Sigmoid colon (tissue), 7 donors: ENCODE data around the gene XKR3. TPM values are rescaled to one million over a fixed set of nuclear protein-coding genes. Genes with fewer than 3 reads are reported as not detected.
"Not testable (repeated sequence)": the region's sequence is repeated elsewhere in the genome, so short reads cannot be mapped to it uniquely, and the experiment has no call there.

Source experiments
- DNase-seq: peaks from one replicate; pipeline ENCODE4 v3.0.0-alpha.2; 2019
- H3K27ac ChIP-seq, 4 donors: fragments of 200-600 bp; sonication (generic); one replicate each; pipeline ENCODE4 v1.5.1; 2016 to 2019; ENCODE audit warnings: mild to moderate bottlenecking in 1 of 4
- H3K27me3 ChIP-seq, 3 donors: fragments of 200-600 bp; sonication (generic); one replicate each; pipeline ENCODE4 v1.5.1; 2019; ENCODE audit warnings: mild to moderate bottlenecking in 1 of 3
- H3K36me3 ChIP-seq, 4 donors: fragments of 200-600 bp; sonication (generic); one replicate each; pipeline ENCODE4 v1.5.1; 2016 to 2019
- H3K4me1 ChIP-seq, 4 donors: fragments of 200-600 bp; sonication (generic); one replicate each; pipeline ENCODE4 v1.5.1; 2017 to 2019
- H3K4me3 ChIP-seq, 4 donors: fragments of 200-600 bp; sonication (generic); one replicate each; pipeline ENCODE4 v1.5.1; 2017 to 2019; ENCODE audit warnings: mild to moderate bottlenecking in 2 of 4, moderate library complexity in 1 of 4
- H3K9me3 ChIP-seq, 4 donors: fragments of 200-600 bp in 3 of 4; sonication (generic) in 3 of 4; one replicate each; pipeline versions ENCODE4 v1.5.1 to v1.6.1; 2013 to 2019
- EP300 ChIP-seq, 4 donors: sonication (generic); formaldehyde crosslinking; IDR thresholded peaks; one replicate each; pipeline ENCODE4 v1.6.1; 2017; ENCODE audit warnings: antibody characterized with exemption in 4 of 4
- POLR2A ChIP-seq, 2 donors: fragments of 450-650 bp; IDR thresholded peaks; one replicate each; pipeline ENCODE4 v1.6.1; 2016; ENCODE audit warnings: antibody characterized with exemption in 2 of 2, mild to moderate bottlenecking in 2 of 2, moderate library complexity in 2 of 2
- POLR2AphosphoS5 ChIP-seq, 4 donors: sonication (generic); formaldehyde crosslinking; IDR thresholded peaks; one replicate each; pipeline ENCODE4 v1.6.1; 2017; ENCODE audit warnings: antibody characterized with exemption in 4 of 4
- WGBS, 2 donors: extraction: QIAGEN DNeasy Blood & Tissue Kit; methylation state at CpG; one replicate each; pipeline ENCODE4 v1.1.7; 2013; 5-methylcytosine and 5-hydroxymethylcytosine counted together
- intact Hi-C: fragments of 100-400 bp; cut with DNase I; formaldehyde crosslinking; loops from one replicate; pipeline ENCODE4 v1.15.1; 2023
- polyA plus RNA-seq, 3 donors: library from polyadenylated mRNA; stranded (reverse); fragments of 200-250 nt; gene quantifications; one replicate each; pipeline ENCODE4 v1.2.3, GENCODE V29; 2013
- total RNA-seq, 4 donors: library from RNA; depleted of rRNA; stranded (reverse); fragments of >200 nt; gene quantifications; one replicate each; pipeline ENCODE4 v1.1.0, GENCODE V29; 2016
- TF ChIP-seq, protein P1 (sequence below), 4 experiments: fragments of 450-650 bp in 3 of 4; fragments of 200-600 bp in 1 of 4; IDR thresholded peaks; one replicate each; pipeline ENCODE4 v1.5.1; 2016 to 2019; ENCODE audit warnings: antibody characterized with exemption in 4 of 4, mild to moderate bottlenecking in 3 of 4, moderate library complexity in 2 of 4
- donor health status: healthy with polysubstance abuse.
- donor health status: Bipolar disorder and iron deficiency.
- donor health status: healthy.

Gene XKR3
- total and polyA plus RNA-seq, 7 donors: 0.60 TPM; not detected in 6

DNA sequence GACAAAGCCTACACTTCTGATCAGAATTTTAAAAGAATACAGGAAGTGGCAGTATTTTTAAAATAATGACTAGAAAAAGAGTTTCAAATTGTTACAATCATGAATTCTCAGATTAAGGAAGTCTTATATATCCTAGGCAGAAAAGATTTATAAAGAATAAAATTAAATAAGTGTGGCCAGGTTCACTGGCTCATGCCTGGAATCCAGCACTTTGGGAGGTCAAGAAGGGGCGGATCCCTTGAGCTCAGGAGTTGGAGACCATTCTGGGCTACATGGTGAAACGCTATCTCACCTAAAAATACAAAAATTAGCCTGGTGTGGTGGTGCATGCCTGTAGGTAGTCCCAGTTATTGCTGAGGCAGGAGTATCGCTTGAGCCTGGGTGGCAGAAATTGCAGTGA is 24.1 kb downstream of the XKR3 start:
- intact Hi-C loops: no loop called here

GRCh38 chr22:16800358-16800757 is 24.9 kb downstream of the XKR3 start:
- Histone ChIP-seq H3K9me3 (no peaks in the 10 kb centered on the region), H3K27ac (no peak overlapping the region), H3K4me3 (no peak overlapping the region), H3K36me3 (no peaks in the 10 kb centered on the region), H3K27me3 (no peaks in the 10 kb centered on the region), H3K4me1 (no peaks in the 10 kb centered on the region)
- WGBS, 2 donors: 94 to 99% methylated on average over 1 of the region's 1 CpG
- no peak for TF ChIP-seq POLR2A (IDR thresholded peaks at IDR 0.05)
- TF ChIP-seq EP300 (IDR thresholded peaks at IDR 0.05): no peak
- no peak for TF ChIP-seq POLR2AphosphoS5 (IDR thresholded peaks at IDR 0.05)
- TF ChIP-seq, protein P1, sequence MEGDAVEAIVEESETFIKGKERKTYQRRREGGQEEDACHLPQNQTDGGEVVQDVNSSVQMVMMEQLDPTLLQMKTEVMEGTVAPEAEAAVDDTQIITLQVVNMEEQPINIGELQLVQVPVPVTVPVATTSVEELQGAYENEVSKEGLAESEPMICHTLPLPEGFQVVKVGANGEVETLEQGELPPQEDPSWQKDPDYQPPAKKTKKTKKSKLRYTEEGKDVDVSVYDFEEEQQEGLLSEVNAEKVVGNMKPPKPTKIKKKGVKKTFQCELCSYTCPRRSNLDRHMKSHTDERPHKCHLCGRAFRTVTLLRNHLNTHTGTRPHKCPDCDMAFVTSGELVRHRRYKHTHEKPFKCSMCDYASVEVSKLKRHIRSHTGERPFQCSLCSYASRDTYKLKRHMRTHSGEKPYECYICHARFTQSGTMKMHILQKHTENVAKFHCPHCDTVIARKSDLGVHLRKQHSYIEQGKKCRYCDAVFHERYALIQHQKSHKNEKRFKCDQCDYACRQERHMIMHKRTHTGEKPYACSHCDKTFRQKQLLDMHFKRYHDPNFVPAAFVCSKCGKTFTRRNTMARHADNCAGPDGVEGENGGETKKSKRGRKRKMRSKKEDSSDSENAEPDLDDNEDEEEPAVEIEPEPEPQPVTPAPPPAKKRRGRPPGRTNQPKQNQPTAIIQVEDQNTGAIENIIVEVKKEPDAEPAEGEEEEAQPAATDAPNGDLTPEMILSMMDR (IDR thresholded peaks at IDR 0.05): no peak
- intact Hi-C loops: no loop called here
- DNase-seq: no peak

More for the DNA sequence above, 24.1 kb downstream of the XKR3 start:
- no peaks in the 10 kb centered on the region for H3K36me3 ChIP-seq
- no peak overlapping the region for H3K27ac ChIP-seq
- H3K4me1 ChIP-seq: no peaks in the 10 kb centered on the region
- H3K27me3 ChIP-seq: no peaks in the 10 kb centered on the region
- DNase-seq: no peak
- no peaks in the 10 kb centered on the region for H3K9me3 ChIP-seq
- WGBS, 2 donors: 72 to 92% methylated on average over 3 of the region's 3 CpGs
- no peak overlapping the region for H3K4me3 ChIP-seq
- TF ChIP-seq POLR2A (IDR thresholded peaks at IDR 0.05) (no peak), EP300 (IDR thresholded peaks at IDR 0.05) (no peak), POLR2AphosphoS5 (IDR thresholded peaks at IDR 0.05) (no peak)
- TF ChIP-seq, protein P1 (IDR thresholded peaks at IDR 0.05): no peak

GRCh38 chr22:16795504-16795903 is 29.7 kb downstream of the XKR3 start:
- H3K27me3 ChIP-seq, H3K36me3 ChIP-seq, intact Hi-C loops, H3K4me3 ChIP-seq, DNase-seq, H3K4me1 ChIP-seq, H3K9me3 ChIP-seq, H3K27ac ChIP-seq: not testable (repeated sequence)
- 79 to 91% methylated on average over 1 of the region's 1 CpG for whole genome bisulfite sequencing, 2 donors

- no peaks in the 10 kb centered on the region for H3K27me3 ChIP-seq
- no peaks in the 10 kb centered on the region for H3K36me3 ChIP-seq
- intact Hi-C loops: no loop called here
- WGBS, 2 donors: 91 to 100% methylated on average over 1 of the region's 1 CpG
- DNase-seq: no peak
- no peak overlapping the region for H3K27ac ChIP-seq
- no peaks in the 10 kb centered on the region for H3K4me1 ChIP-seq
- peaks cover 0 to 2% (median 0%) of the 10 kb centered on the region in 4 donors for H3K9me3 ChIP-seq
- TF ChIP-seq POLR2AphosphoS5 (IDR thresholded peaks at IDR 0.05): no peak
- no peak for TF ChIP-seq EP300 (IDR thresholded peaks at IDR 0.05)
- TF ChIP-seq, protein P1 (IDR thresholded peaks at IDR 0.05): no peak
- TF ChIP-seq POLR2A (IDR thresholded peaks at IDR 0.05): no peak
- no peak overlapping the region for H3K4me3 ChIP-seq
Measured at GRCh38 chr22:16793831-16794230, 31.4 kb downstream of the XKR3 start.

GRCh38 chr22:16789860-16790493 is 35.2 kb downstream of the XKR3 start:
- Histone ChIP-seq H3K27ac (no peak overlapping the region), H3K36me3 (no peaks in the 10 kb centered on the region), H3K27me3 (no peaks in the 10 kb centered on the region), H3K4me1 (no peaks in the 10 kb centered on the region), H3K9me3 (peaks cover 0 to 2% (median 0%) of the 10 kb centered on the region in 4 donors), H3K4me3 (no peak overlapping the region)
- no peak for TF ChIP-seq EP300 (IDR thresholded peaks at IDR 0.05)
- no peak for TF ChIP-seq POLR2A (IDR thresholded peaks at IDR 0.05)
- TF ChIP-seq, protein P1 (IDR thresholded peaks at IDR 0.05): no peak
- TF ChIP-seq POLR2AphosphoS5 (IDR thresholded peaks at IDR 0.05): no peak
- no peak for DNase-seq
- WGBS, 2 donors: 36 to 40% methylated on average over 4 of the region's 4 CpGs
- intact Hi-C loops: no loop called here
